Measurements from ENCODE around the gene PSD. TPM values are rescaled to one million over a fixed set of nuclear protein-coding genes. Genes with fewer than 3 reads are reported as not detected.

Gene PSD
- total RNA-seq, 1 experiment from 2014 or later: 0.75 TPM

- H3K4me1 Mint-ChIP-seq (ENCODE audit: insufficient read depth, unreplicated experiment): peaks cover 8% of the 10 kb centered on the region
- H3K27ac Mint-ChIP-seq (ENCODE audit: low read depth, unreplicated experiment): no peak overlapping the region
- POLR2A ChIA-PET: interaction anchor here (8.4 kb wide), 1 partner anchor 15 kb away, joined by 90 read pairs; the partner anchor contains the start of gene FBXL15
- CTCF ChIA-PET: interaction anchor here (0.9 to 1.5 kb wide), 5 partner anchors 13 to 54 kb away, joined by 3 to 11 read pairs (median 3); no protein-coding TSS in a partner anchor
- H3K36me3 Mint-ChIP-seq (ENCODE audit: insufficient read depth, unreplicated experiment): peaks cover 10% of the 10 kb centered on the region
- no peak for TF ChIP-seq CTCF (IDR thresholded peaks at IDR 0.05; ENCODE audit: unreplicated experiment)
- peaks cover 39% of the 10 kb centered on the region for H3K27me3 Mint-ChIP-seq (ENCODE audit: insufficient read depth, unreplicated experiment)
- intact Hi-C loops (cut with micrococcal nuclease): no loop called here
- no peak for DNase-seq (ENCODE audit: unreplicated experiment)
- no peak overlapping the region for H3K4me3 Mint-ChIP-seq (ENCODE audit: unreplicated experiment)
- no TSS peak for BruUV-seq (replicated peaks)
- H3K9me3 Mint-ChIP-seq (ENCODE audit: unreplicated experiment): no peaks in the 10 kb centered on the region
Measured at GRCh38 chr10:102406815-102407214, 11.8 kb downstream of the PSD start.

DNA sequence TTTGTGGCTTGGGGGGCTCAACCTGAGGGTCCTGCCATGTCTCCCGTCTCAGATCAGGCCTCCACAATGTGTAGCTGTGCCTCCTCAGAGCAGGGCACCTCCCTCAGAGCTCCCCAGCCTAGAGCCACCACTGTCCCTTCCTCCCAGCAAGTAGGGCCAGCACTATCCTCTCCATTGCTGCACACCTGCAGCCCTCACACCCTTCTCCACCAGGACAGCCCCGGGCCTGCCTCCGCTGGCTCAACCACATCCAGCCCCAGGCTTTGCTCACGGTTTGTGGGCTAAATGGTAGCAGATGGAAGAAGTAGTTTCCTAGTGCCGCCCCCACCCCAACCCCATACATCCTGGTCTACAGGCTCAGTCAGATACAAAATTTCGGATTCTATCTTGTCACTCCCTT lies 13.0 kb downstream of the PSD start:
- no peak for TF ChIP-seq CTCF (IDR thresholded peaks at IDR 0.05; ENCODE audit: unreplicated experiment)
- H3K27me3 Mint-ChIP-seq (ENCODE audit: insufficient read depth, unreplicated experiment): peaks cover 28% of the 10 kb centered on the region
- H3K4me1 Mint-ChIP-seq (ENCODE audit: insufficient read depth, unreplicated experiment): peaks cover 16% of the 10 kb centered on the region
- H3K4me3 Mint-ChIP-seq (ENCODE audit: unreplicated experiment): no peak overlapping the region
- POLR2A ChIA-PET: interaction anchor here (0.7 to 8.4 kb wide), 4 partner anchors 16 to 1007 kb away, joined by 3 to 90 read pairs (median 3); partner anchors contain the start of gene FBXL15
- no peak overlapping the region for H3K27ac Mint-ChIP-seq (ENCODE audit: low read depth, unreplicated experiment)
- H3K9me3 Mint-ChIP-seq (ENCODE audit: unreplicated experiment): no peaks in the 10 kb centered on the region
- CTCF ChIA-PET: interaction anchor here (0.5 to 2.2 kb wide), 5 partner anchors 15 to 178 kb away, joined by 3 to 8 read pairs (median 5); partner anchors contain the start of gene FBXL15
- peaks cover 19% of the 10 kb centered on the region for H3K36me3 Mint-ChIP-seq (ENCODE audit: insufficient read depth, unreplicated experiment)
- DNase-seq (ENCODE audit: unreplicated experiment): no peak
- BruUV-seq (replicated peaks): no TSS peak
- intact Hi-C loops (cut with micrococcal nuclease): no loop called here

DNA sequence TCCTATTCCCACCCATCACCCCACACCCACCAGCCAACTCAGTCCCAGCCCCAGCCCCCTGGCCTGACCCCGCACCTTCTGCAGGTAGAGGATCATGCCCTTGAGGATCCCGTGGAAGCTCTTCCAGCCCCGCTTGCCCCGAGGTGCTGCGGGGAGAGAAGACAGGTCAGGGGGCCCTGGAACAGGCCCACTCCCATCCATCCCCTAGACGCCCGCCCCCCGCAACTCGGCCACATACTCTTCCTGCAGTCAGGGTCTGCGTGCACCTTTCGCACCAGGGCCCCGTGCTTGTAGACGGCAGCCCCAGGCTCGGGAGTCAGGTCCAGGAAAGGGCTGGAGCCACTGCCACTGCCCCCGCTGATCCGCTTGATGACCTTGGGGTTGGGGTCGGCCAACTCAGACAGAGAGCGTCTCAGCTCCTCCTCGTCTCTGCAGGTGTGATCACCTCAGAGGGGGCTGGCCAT lies 13.4 kb downstream of the PSD start:
- TF ChIP-seq CTCF (IDR thresholded peaks at IDR 0.05; ENCODE audit: unreplicated experiment): no peak
- H3K27me3 Mint-ChIP-seq (ENCODE audit: insufficient read depth, unreplicated experiment): peaks cover 24% of the 10 kb centered on the region
- intact Hi-C loops (cut with micrococcal nuclease): no loop called here
- peaks cover 24% of the 10 kb centered on the region for H3K36me3 Mint-ChIP-seq (ENCODE audit: insufficient read depth, unreplicated experiment)
- H3K9me3 Mint-ChIP-seq (ENCODE audit: unreplicated experiment): no peaks in the 10 kb centered on the region
- H3K4me1 Mint-ChIP-seq (ENCODE audit: insufficient read depth, unreplicated experiment): peaks cover 16% of the 10 kb centered on the region
- ChIA-PET CTCF (interaction anchor here (0.5 to 2.9 kb wide), 9 partner anchors 10 to 696 kb away, joined by 3 to 10 read pairs (median 5); partner anchors contain the start of gene FBXL15), POLR2A (interaction anchor here (0.7 to 8.4 kb wide), 3 partner anchors 16 to 1007 kb away, joined by 3 to 90 read pairs (median 3); partner anchors contain the start of gene FBXL15)
- no TSS peak for BruUV-seq (replicated peaks)
- no peak overlapping the region for H3K27ac Mint-ChIP-seq (ENCODE audit: low read depth, unreplicated experiment)
- DNase-seq (ENCODE audit: unreplicated experiment): no peak
- H3K4me3 Mint-ChIP-seq (ENCODE audit: unreplicated experiment): no peak overlapping the region

GRCh38 chr10:102404361-102405107 lies 14.1 kb downstream of the PSD start:
- no peaks in the 10 kb centered on the region for H3K9me3 Mint-ChIP-seq (ENCODE audit: unreplicated experiment)
- no peak for TF ChIP-seq CTCF (IDR thresholded peaks at IDR 0.05; ENCODE audit: unreplicated experiment)
- POLR2A ChIA-PET: interaction anchor here (1.0 to 8.4 kb wide), 2 partner anchors 9 to 17 kb away, joined by 5 to 90 read pairs; partner anchors contain the start of genes FBXL15 and NFKB2
- H3K36me3 Mint-ChIP-seq (ENCODE audit: insufficient read depth, unreplicated experiment): peaks cover 30% of the 10 kb centered on the region
- CTCF ChIA-PET: interaction anchor here (0.6 to 2.9 kb wide), 12 partner anchors 8 to 696 kb away, joined by 3 to 10 read pairs (median 4); partner anchors contain the start of gene FBXL15
- no peak for DNase-seq (ENCODE audit: unreplicated experiment)
- H3K4me1 Mint-ChIP-seq (ENCODE audit: insufficient read depth, unreplicated experiment): peaks cover 16% of the 10 kb centered on the region
- no TSS peak for BruUV-seq (replicated peaks)
- no peak overlapping the region for H3K27ac Mint-ChIP-seq (ENCODE audit: low read depth, unreplicated experiment)
- intact Hi-C loops (cut with micrococcal nuclease): no loop called here
- H3K27me3 Mint-ChIP-seq (ENCODE audit: insufficient read depth, unreplicated experiment): peaks cover 18% of the 10 kb centered on the region
- no peak overlapping the region for H3K4me3 Mint-ChIP-seq (ENCODE audit: unreplicated experiment)

Data from MCF 10A (cell line).